AG09309 (cell line): ENCODE measurements around the gene AMN1.

Experiments used
- DNase-seq: peaks from one replicate; pipeline ENCODE4 v3.0.0-alpha.2; 2010; ENCODE audit warnings: low read depth
- H3K4me3 ChIP-seq: 2 replicates; pipeline ENCODE4 v1.5.1; 2011; ENCODE audit warnings: mild to moderate bottlenecking, low read depth, low read length, moderate library complexity; ENCODE audit not compliant: control insufficient read depth
- TF ChIP-seq, protein P1 (sequence below): IDR thresholded peaks from 2 replicates; pipeline ENCODE4 v1.5.1; 2011; ENCODE audit warnings: mild to moderate bottlenecking, low read depth, low read length, inconsistent platforms; ENCODE audit not compliant: insufficient read depth, control insufficient read depth; ENCODE audit errors: missing control alignments

Gene AMN1

DNA sequence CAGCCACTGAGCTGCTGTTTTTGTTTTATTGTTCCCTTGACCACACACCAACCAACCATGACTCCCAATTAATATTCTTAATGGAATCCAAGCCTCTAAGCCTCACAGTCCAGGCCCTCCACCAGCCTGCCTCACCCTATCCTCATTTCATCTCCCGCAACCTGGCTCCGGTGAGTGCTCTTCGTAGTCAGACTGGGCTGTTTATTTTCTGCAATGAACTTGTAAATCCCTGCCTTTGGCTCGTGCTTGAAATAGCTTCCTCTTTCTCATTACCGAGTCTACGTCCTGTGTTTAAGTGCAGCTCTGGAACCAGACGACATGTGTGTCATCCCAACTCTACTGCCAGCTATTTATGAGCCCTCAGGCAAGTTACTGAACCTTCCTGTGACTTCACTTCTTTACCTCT, 81.7 kb downstream of the AMN1 start:
- no peak overlapping the region for H3K4me3 ChIP-seq
- TF ChIP-seq, protein P1, sequence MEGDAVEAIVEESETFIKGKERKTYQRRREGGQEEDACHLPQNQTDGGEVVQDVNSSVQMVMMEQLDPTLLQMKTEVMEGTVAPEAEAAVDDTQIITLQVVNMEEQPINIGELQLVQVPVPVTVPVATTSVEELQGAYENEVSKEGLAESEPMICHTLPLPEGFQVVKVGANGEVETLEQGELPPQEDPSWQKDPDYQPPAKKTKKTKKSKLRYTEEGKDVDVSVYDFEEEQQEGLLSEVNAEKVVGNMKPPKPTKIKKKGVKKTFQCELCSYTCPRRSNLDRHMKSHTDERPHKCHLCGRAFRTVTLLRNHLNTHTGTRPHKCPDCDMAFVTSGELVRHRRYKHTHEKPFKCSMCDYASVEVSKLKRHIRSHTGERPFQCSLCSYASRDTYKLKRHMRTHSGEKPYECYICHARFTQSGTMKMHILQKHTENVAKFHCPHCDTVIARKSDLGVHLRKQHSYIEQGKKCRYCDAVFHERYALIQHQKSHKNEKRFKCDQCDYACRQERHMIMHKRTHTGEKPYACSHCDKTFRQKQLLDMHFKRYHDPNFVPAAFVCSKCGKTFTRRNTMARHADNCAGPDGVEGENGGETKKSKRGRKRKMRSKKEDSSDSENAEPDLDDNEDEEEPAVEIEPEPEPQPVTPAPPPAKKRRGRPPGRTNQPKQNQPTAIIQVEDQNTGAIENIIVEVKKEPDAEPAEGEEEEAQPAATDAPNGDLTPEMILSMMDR: no peak
- no peak for DNase-seq

DNA sequence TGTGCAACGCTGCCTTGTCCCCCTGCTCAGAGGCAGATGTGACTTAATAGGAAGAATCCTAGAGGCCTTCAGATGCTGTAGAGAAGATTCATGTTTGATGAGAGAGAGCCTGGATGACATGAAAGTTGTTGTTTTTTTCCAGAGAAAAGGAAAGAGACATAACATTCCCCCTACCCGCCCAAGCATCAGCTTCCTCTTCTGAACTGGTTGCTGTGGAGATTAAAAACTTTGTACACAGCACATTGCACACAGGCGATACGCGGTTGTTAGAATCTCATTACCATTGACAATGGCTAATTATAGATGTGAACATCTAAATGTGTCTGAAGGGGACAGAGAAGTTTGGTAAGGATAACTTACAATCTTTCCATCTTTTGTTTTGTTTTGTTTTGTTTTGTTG, 82.9 kb downstream of the AMN1 start:
- H3K4me3 ChIP-seq: no peak overlapping the region
- TF ChIP-seq, protein P1: no peak
- no peak for DNase-seq

DNA sequence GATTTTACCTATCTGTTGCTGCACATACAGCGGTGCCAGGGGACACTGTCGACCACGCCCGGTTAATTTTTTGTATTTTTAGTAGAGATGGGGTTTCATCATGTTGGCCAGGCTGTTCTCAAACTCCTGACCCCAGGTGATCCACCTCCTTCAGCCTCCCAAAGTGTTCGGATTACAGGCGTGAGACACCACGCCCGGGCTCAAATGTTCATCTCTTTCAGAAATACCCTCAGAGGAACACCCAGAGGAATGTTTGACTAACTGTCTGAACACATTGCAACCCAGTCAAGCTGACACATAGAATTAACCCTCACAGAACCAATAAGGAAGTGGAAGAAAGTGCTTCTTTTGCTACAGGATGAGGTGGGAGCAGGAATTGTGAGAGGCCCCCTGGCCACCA, 84.3 kb downstream of the AMN1 start:
- H3K4me3 ChIP-seq: no peak overlapping the region
- TF ChIP-seq, protein P1: no peak
- no peak for DNase-seq

DNA sequence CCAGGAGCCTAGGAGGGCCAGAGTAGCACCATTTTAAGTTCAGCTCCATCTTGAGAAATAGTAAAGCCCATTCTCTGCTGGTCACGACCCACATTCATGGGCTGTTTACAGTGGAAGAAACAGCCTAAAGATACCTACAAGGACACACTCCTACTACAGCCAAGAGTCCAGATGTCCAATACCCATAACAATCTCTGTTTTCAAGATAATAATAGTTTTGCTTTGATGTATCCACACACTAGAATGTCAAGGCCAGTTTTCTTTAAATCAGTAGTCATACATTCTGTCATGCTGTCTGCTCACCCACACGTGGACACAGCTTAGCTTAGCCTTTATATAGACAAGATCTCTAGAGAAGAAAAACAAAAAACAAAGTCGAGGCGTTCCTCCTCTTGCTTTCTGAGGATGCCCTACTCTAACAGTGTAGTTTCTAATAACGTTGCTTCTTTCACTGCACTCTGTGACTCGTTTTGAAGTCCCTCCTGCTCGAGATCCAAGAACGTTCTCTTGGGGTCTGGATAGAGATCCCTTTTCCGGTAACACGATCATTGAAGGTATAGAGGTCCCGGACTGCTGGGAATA, 87.2 kb downstream of the AMN1 start:
- no peak for DNase-seq
- TF ChIP-seq, protein P1: no peak
- H3K4me3 ChIP-seq: no peak overlapping the region

DNA sequence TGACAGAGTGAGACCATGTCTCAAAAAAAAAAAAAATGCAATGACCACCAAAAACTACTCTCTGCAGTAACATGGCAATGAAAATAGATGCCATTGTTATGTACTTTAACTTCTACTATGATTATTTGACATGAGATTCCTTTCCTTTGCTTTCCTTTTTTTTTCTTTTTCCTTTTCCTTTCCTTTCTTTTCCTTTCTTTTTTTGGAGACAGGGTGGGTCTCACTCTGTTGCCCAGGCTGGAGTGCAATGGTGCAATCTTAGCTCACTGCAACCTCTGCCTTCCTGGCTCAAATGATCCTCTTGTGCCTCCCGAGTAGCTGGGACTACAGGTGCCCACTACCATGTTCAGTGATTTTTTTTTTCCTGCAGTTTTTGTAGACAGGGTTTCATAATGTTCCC, 94.2 kb downstream of the AMN1 start:
- no peak overlapping the region for H3K4me3 ChIP-seq
- DNase-seq: no peak
- TF ChIP-seq, protein P1: no peak

DNA sequence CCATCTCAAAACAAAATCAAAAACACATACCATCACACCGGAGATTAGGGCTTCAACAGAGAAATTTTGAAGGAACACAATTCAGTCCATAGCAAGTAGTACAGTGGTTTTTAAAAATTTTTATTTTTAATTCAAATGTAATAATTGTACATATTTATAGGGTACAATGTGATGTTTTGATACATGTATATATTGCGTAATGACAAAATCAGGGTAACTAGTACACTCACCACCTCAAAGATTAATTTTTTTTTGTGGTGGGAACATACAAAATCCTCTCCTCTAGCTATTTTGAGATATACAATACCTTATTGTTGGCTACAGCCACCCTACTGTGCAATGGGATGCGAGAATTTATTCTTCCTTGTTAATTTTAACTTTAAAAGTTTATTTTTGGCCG, 95.4 kb downstream of the AMN1 start:
- no peak overlapping the region for H3K4me3 ChIP-seq
- TF ChIP-seq, protein P1: no peak

DNA sequence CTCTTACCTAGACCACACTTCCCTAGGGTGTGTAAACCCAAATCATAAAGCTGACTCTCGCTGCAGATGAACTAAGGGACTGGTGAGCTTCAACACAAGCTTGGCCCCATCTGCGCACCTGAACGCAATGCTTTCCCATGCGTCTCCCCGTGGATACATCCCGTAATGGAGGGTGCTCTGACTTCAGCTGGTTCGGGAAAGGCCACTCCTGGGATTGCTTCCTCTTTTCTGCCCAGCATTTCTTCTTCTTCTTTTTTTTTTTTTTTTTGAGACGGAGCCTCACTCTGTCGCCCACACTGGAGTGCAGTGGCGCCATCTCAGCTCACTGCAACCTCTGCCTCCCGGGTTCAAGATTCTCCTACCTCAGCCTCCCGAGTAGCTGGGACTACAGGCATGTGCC, 97.0 kb downstream of the AMN1 start:
- TF ChIP-seq, protein P1: no peak
- DNase-seq: no peak
- no peak overlapping the region for H3K4me3 ChIP-seq

More for the DNA sequence above, 95.4 kb downstream of the AMN1 start:
- DNase-seq: no peak
